ENCODE results near the gene EPYC. TPM values are rescaled to one million over a fixed set of nuclear protein-coding genes. Genes with fewer than 3 reads are reported as not detected.

The EPYC gene
- total and polyA plus RNA-seq, 4 donors: 0.05 to 0.31 TPM; not detected in 2

DNA sequence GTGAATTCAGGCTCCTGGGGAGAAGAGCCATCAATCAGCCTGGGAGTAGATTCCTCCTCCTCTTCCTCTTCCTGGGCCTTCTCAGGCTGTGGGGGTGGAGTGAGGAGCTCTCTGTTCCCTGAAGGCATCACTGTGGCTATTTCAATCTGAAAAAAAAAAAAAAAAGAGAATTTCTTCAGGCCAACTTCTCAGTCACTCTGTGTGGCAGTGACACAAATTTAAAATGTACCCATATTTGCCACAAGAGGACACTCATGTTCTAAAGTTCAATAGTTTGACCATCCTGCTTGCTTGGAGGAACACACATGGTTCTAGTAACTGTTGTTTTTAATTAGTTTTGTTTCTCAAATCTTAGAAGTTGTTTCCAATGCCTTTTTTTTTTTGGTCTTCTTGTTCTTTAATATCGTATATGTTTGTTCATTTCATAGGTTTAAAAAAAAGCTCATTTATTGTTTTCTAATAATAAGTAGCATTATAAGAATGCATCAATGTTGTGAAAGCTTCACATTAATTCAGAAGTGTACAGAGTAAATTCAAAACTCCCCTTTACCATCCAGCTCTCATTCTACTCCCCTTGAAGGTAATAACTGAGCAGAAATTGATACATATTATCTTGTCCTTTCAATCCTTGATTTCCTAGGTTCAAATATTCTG, 26.5 kb downstream of the EPYC start:
- TF ChIP-seq CTCF (IDR thresholded peaks at IDR 0.05; ENCODE audit: control extremely low read depth, extremely low read depth): peak; percentile 37
- H3K4me1 ChIP-seq (ENCODE audit: control insufficient read depth in 5 of 5, insufficient read depth in 5 of 5, low read length in 5 of 5): peaks cover 0 to 28% (median 0%) of the 10 kb centered on the region in 5 donors
- 60 to 76% methylated on average over 1 of the region's 1 CpG for whole genome bisulfite sequencing, 2 donors
- DNase-seq (peak; percentile 18 to 92 (median 91)), ATAC-seq (ENCODE audit: insufficient read depth, low FRiP score) (no peak)
- H3K4me3 ChIP-seq: no peak overlapping the region
- H3K9ac ChIP-seq (ENCODE audit: insufficient read depth in 1 of 2, low read length in 2 of 2): no peak overlapping the region
- H3K27me3 ChIP-seq (ENCODE audit: control insufficient read depth in 3 of 3, insufficient read depth in 3 of 3, low read length in 2 of 3): no peaks in the 10 kb centered on the region
- H3K27ac ChIP-seq (ENCODE audit: low read depth in 1 of 2, low read length in 1 of 2): peak overlapping the region in 1 of 2 donors; percentile 45
- H3K36me3 ChIP-seq (ENCODE audit: control insufficient read depth in 4 of 4, insufficient read depth in 4 of 4, low read length in 4 of 4): no peaks in the 10 kb centered on the region
- no peaks in the 10 kb centered on the region for H3K9me3 ChIP-seq (ENCODE audit: control insufficient read depth in 4 of 4, insufficient read depth in 3 of 4, low read length in 3 of 4)

GRCh38 chr12:90977224-90977623, 27.5 kb downstream of the EPYC start:
- TF ChIP-seq CTCF (IDR thresholded peaks at IDR 0.05; ENCODE audit: control extremely low read depth, extremely low read depth): no peak
- no peaks in the 10 kb centered on the region for H3K36me3 ChIP-seq (ENCODE audit: control insufficient read depth in 4 of 4, insufficient read depth in 4 of 4, low read length in 4 of 4)
- no peak for ATAC-seq (ENCODE audit: insufficient read depth, low FRiP score)
- WGBS, 2 donors: 75 to 81% methylated on average over 1 of the region's 1 CpG
- H3K9me3 ChIP-seq (ENCODE audit: control insufficient read depth in 4 of 4, insufficient read depth in 3 of 4, low read length in 3 of 4): no peaks in the 10 kb centered on the region
- no peak overlapping the region for H3K27ac ChIP-seq (ENCODE audit: low read depth in 1 of 2, low read length in 1 of 2)
- no peak overlapping the region for H3K4me3 ChIP-seq
- peaks cover 0 to 28% (median 0%) of the 10 kb centered on the region in 5 donors for H3K4me1 ChIP-seq (ENCODE audit: control insufficient read depth in 5 of 5, insufficient read depth in 5 of 5, low read length in 5 of 5)
- DNase-seq: peak in 2 of 3 donors; percentile 26 to 55
- no peak overlapping the region for H3K9ac ChIP-seq (ENCODE audit: insufficient read depth in 1 of 2, low read length in 2 of 2)
- H3K27me3 ChIP-seq (ENCODE audit: control insufficient read depth in 3 of 3, insufficient read depth in 3 of 3, low read length in 2 of 3): no peaks in the 10 kb centered on the region

- H3K27ac ChIP-seq (ENCODE audit: low read depth in 1 of 2, low read length in 1 of 2): no peak overlapping the region
- no peak overlapping the region for H3K9ac ChIP-seq (ENCODE audit: insufficient read depth in 1 of 2, low read length in 2 of 2)
- H3K27me3 ChIP-seq (ENCODE audit: control insufficient read depth in 3 of 3, insufficient read depth in 3 of 3, low read length in 2 of 3): no peaks in the 10 kb centered on the region
- H3K9me3 ChIP-seq (ENCODE audit: control insufficient read depth in 4 of 4, insufficient read depth in 3 of 4, low read length in 3 of 4): no peaks in the 10 kb centered on the region
- H3K36me3 ChIP-seq (ENCODE audit: control insufficient read depth in 4 of 4, insufficient read depth in 4 of 4, low read length in 4 of 4): no peaks in the 10 kb centered on the region
- ATAC-seq (ENCODE audit: insufficient read depth, low FRiP score) (no peak), DNase-seq (no peak)
- H3K4me3 ChIP-seq: no peak overlapping the region
- TF ChIP-seq CTCF (IDR thresholded peaks at IDR 0.05; ENCODE audit: control extremely low read depth, extremely low read depth): no peak
- peaks cover 0 to 9% (median 0%) of the 10 kb centered on the region in 5 donors for H3K4me1 ChIP-seq (ENCODE audit: control insufficient read depth in 5 of 5, insufficient read depth in 5 of 5, low read length in 5 of 5)
Observed at GRCh38 chr12:90974286-90974685, 30.5 kb downstream of the EPYC start.

DNA sequence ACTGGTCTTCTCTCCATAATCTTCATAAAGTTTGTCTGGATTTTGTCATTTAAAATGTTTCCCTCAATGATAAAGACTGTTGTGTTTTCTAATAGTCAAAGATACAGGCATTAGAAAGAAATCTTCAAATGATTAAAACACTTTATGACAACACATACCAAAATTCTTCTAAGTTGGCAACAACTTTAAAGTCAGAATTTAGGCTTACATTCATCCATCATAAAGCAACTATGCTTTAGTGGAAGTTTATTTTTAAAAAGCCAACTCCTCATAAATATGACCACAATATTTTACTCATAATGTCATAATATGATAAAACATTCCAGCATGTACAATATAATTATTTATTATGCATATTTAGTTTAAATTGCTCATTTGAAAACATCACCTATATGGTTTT, 32.5 kb downstream of the EPYC start:
- Histone ChIP-seq H3K4me1 (ENCODE audit: control insufficient read depth in 5 of 5, insufficient read depth in 5 of 5, low read length in 5 of 5) (no peaks in the 10 kb centered on the region), H3K27ac (ENCODE audit: low read depth in 1 of 2, low read length in 1 of 2) (no peak overlapping the region), H3K27me3 (ENCODE audit: control insufficient read depth in 3 of 3, insufficient read depth in 3 of 3, low read length in 2 of 3) (no peaks in the 10 kb centered on the region), H3K4me3 (no peak overlapping the region), H3K9me3 (ENCODE audit: control insufficient read depth in 4 of 4, insufficient read depth in 3 of 4, low read length in 3 of 4) (no peaks in the 10 kb centered on the region), H3K36me3 (ENCODE audit: control insufficient read depth in 4 of 4, insufficient read depth in 4 of 4, low read length in 4 of 4) (no peaks in the 10 kb centered on the region), H3K9ac (ENCODE audit: insufficient read depth in 1 of 2, low read length in 2 of 2) (no peak overlapping the region)
- DNase-seq (peak in 2 of 3 donors; percentile 62 to 76), ATAC-seq (ENCODE audit: insufficient read depth, low FRiP score) (no peak)
- no peak for TF ChIP-seq CTCF (IDR thresholded peaks at IDR 0.05; ENCODE audit: control extremely low read depth, extremely low read depth)
